ENCODE measurements around the gene HSPB6.
A peak's percentile ranks its signal among the peaks of the same experiment; 100 is the strongest.

GRCh38 chr19:35744430-35745327, 12.2 kb downstream of the HSPB6 start:
- TF ChIP-seq POLR2AphosphoS5 (IDR thresholded peaks at IDR 0.05; ENCODE audit: low read depth, low read length) (no peak; the same call in 1 of the 2 replicates), TAF1 (IDR thresholded peaks at IDR 0.05; ENCODE audit: borderline replicate concordance, insufficient read depth, low read length) (0 out of 2 replicates have a peak, but pooled peaks have one; percentile 20), SIN3A (IDR thresholded peaks at IDR 0.05; ENCODE audit: borderline replicate concordance, insufficient read depth, low read length) (0 out of 2 replicates have a peak, but pooled peaks have one; percentile 29), REST (IDR thresholded peaks at IDR 0.05; ENCODE audit: insufficient read depth in 1 of 2, low read depth in 2 of 2, low read length in 2 of 2) (0 out of 4 replicates have a peak, but pooled peaks have one; percentile 7 to 13), FOXP2 (optimal IDR thresholded peaks at IDR 0.05; ENCODE audit: borderline replicate concordance, extremely low read depth, extremely low read length, insufficient read depth) (no peak)
